HG02943 (cell line): Measurements from ENCODE around the gene C1QTNF9.
"Not testable (repeated sequence)": the region's sequence is repeated elsewhere in the genome, so short reads cannot be mapped to it uniquely, and the experiment has no call there.

Source experiments
- ATAC-seq: cut with Tn5 transposase; IDR thresholded peaks from one replicate; pipeline ENCODE4 v1.9.1; 2021; ENCODE audit warnings: mild to moderate bottlenecking, low read depth, moderate library complexity; ENCODE audit not compliant: unreplicated experiment

The C1QTNF9 gene

GRCh38 chr13:24359252-24359651 is 49.9 kb downstream of the C1QTNF9 start:
- not testable (repeated sequence) for ATAC-seq

- no peak for ATAC-seq
Measured at GRCh38 chr13:24360106-24360505, 50.7 kb downstream of the C1QTNF9 start.

- ATAC-seq: no peak
Measured at GRCh38 chr13:24361113-24361512, 51.7 kb downstream of the C1QTNF9 start.

GRCh38 chr13:24361852-24362366 is 52.5 kb downstream of the C1QTNF9 start:
- ATAC-seq: no peak

GRCh38 chr13:24362435-24362952 is 53.1 kb downstream of the C1QTNF9 start:
- ATAC-seq: no peak

GRCh38 chr13:24365191-24365590 is 55.8 kb downstream of the C1QTNF9 start:
- ATAC-seq: no peak

GRCh38 chr13:24366315-24366714 is 56.9 kb downstream of the C1QTNF9 start:
- ATAC-seq: not testable (repeated sequence)

GRCh38 chr13:24371273-24371672 is 61.9 kb downstream of the C1QTNF9 start:
- ATAC-seq: not testable (repeated sequence)
